Measurements from ENCODE around the gene MAN1A1. TPM values are rescaled to one million over a fixed set of nuclear protein-coding genes. Genes with fewer than 3 reads are reported as not detected.

Gene MAN1A1
- polyA plus RNA-seq, 3 donors: 11.0 to 20.4 (median 16.1) TPM

DNA sequence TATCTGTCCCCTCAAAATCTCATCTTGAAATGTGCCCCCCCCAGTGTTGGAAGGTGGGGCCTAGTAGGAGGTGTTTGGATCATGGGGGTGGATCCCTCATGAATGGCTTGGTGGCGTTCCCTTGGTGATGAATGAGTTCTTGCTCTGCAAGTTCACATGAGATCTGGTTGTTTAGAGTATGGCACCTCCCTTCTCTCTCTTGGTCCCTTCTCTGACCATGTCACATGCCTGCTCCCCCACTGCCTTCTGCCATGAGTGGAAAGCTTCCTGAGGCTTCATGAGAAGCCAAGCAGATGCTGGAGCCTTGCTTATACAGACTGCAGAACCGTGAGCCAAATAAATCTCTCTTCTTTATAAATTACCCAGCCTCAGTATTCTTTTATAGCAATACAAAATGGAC is 70.9 kb downstream of the MAN1A1 start:
- Histone ChIP-seq H3K9ac (ENCODE audit: insufficient read depth, low read length, poor library complexity, severe bottlenecking) (no peak overlapping the region), H3K4me1 (ENCODE audit: control insufficient read depth in 1 of 2, insufficient read depth in 2 of 2, low read length in 2 of 2) (no peaks in the 10 kb centered on the region), H3K4me2 (replicated peaks; ENCODE audit: extremely low read depth, low read length, poor library complexity, severe bottlenecking) (no peak overlapping the region), H3K36me3 (replicated peaks in 1 of 2; ENCODE audit: control insufficient read depth in 1 of 2, insufficient read depth in 2 of 2, low read length in 2 of 2) (no peaks in the 10 kb centered on the region), H3K27ac (ENCODE audit: low read depth in 1 of 2, low read length in 2 of 2) (no peak overlapping the region), H3K4me3 (replicated peaks in 1 of 3; ENCODE audit: low read depth in 2 of 3, low read length in 3 of 3) (no peak overlapping the region), H4K20me1 (ENCODE audit: insufficient read depth, low read length) (no peaks in the 10 kb centered on the region), H2AFZ (ENCODE audit: insufficient read depth, low read depth, low read length, poor library complexity, severe bottlenecking) (no peak overlapping the region), H3K79me2 (ENCODE audit: insufficient read depth, low read length) (no peaks in the 10 kb centered on the region), H3K27me3 (ENCODE audit: control insufficient read depth in 2 of 2, insufficient read depth in 2 of 2, low read length in 2 of 2) (no peaks in the 10 kb centered on the region), H3K9me3 (replicated peaks in 1 of 2; ENCODE audit: control insufficient read depth in 1 of 2, insufficient read depth in 1 of 2, low read length in 2 of 2) (no peaks in the 10 kb centered on the region)
- TF ChIP-seq, protein P1, sequence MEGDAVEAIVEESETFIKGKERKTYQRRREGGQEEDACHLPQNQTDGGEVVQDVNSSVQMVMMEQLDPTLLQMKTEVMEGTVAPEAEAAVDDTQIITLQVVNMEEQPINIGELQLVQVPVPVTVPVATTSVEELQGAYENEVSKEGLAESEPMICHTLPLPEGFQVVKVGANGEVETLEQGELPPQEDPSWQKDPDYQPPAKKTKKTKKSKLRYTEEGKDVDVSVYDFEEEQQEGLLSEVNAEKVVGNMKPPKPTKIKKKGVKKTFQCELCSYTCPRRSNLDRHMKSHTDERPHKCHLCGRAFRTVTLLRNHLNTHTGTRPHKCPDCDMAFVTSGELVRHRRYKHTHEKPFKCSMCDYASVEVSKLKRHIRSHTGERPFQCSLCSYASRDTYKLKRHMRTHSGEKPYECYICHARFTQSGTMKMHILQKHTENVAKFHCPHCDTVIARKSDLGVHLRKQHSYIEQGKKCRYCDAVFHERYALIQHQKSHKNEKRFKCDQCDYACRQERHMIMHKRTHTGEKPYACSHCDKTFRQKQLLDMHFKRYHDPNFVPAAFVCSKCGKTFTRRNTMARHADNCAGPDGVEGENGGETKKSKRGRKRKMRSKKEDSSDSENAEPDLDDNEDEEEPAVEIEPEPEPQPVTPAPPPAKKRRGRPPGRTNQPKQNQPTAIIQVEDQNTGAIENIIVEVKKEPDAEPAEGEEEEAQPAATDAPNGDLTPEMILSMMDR (IDR thresholded peaks at IDR 0.05): no peak
- intact Hi-C loops (cut with micrococcal nuclease): no loop called here
- WGBS (ENCODE audit: insufficient coverage): 88% methylated on average over 1 of the region's 2 CpGs
- Mint-ChIP-seq H3K27ac (no peak overlapping the region), H3K4me3 (no peak overlapping the region), H3K27me3 (ENCODE audit: low read depth in 3 of 3) (peaks cover 0 to 1% (median 0%) of the 10 kb centered on the region in 3 donors), H3K36me3 (peaks cover 14 to 15% of the 10 kb centered on the region in 2 donors), H3K4me1 (no peaks in the 10 kb centered on the region), H3K9me3 (peaks cover 0 to 3% (median 0%) of the 10 kb centered on the region in 7 donors)
- no peak for DNase-seq

DNA sequence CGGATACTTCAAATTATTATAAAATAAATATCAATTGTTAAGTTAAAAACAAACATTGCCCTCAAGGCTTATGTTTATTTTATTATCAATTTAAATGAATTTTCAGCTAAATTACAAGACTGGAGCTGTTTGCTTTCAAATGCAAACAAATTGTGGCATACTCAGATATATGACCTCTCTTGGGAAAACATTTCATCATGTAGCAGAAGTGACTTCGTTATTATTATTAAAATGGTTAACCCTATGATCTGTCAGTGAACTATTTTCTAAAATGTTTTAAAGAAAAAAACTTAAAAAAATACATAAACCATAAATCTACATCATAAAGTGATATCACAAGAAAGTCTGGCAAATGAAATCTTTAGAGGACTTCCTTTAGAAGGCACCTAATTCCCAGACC is 72.5 kb downstream of the MAN1A1 start:
- intact Hi-C loops (cut with micrococcal nuclease): no loop called here
- no peaks in the 10 kb centered on the region for H3K4me1 Mint-ChIP-seq
- H3K36me3 ChIP-seq (replicated peaks in 1 of 2; ENCODE audit: control insufficient read depth in 1 of 2, insufficient read depth in 2 of 2, low read length in 2 of 2): no peaks in the 10 kb centered on the region

More for the DNA sequence above, 72.5 kb downstream of the MAN1A1 start:
- Histone ChIP-seq H3K4me1 (ENCODE audit: control insufficient read depth in 1 of 2, insufficient read depth in 2 of 2, low read length in 2 of 2) (no peaks in the 10 kb centered on the region), H4K20me1 (ENCODE audit: insufficient read depth, low read length) (no peaks in the 10 kb centered on the region), H3K27ac (ENCODE audit: low read depth in 1 of 2, low read length in 2 of 2) (no peak overlapping the region), H3K79me2 (ENCODE audit: insufficient read depth, low read length) (no peaks in the 10 kb centered on the region), H3K4me3 (replicated peaks in 1 of 3; ENCODE audit: low read depth in 2 of 3, low read length in 3 of 3) (no peak overlapping the region), H3K9me3 (replicated peaks in 1 of 2; ENCODE audit: control insufficient read depth in 1 of 2, insufficient read depth in 1 of 2, low read length in 2 of 2) (no peaks in the 10 kb centered on the region), H2AFZ (ENCODE audit: insufficient read depth, low read depth, low read length, poor library complexity, severe bottlenecking) (no peak overlapping the region), H3K9ac (ENCODE audit: insufficient read depth, low read length, poor library complexity, severe bottlenecking) (no peak overlapping the region), H3K4me2 (replicated peaks; ENCODE audit: extremely low read depth, low read length, poor library complexity, severe bottlenecking) (no peak overlapping the region), H3K27me3 (ENCODE audit: control insufficient read depth in 2 of 2, insufficient read depth in 2 of 2, low read length in 2 of 2) (no peaks in the 10 kb centered on the region)
- DNase-seq: no peak
- Mint-ChIP-seq H3K36me3 (peaks cover 13 to 16% of the 10 kb centered on the region in 2 donors), H3K27me3 (ENCODE audit: low read depth in 3 of 3) (peaks cover 0 to 1% (median 0%) of the 10 kb centered on the region in 3 donors), H3K4me3 (no peak overlapping the region), H3K9me3 (peaks cover 0 to 3% (median 0%) of the 10 kb centered on the region in 7 donors), H3K27ac (no peak overlapping the region)
- TF ChIP-seq, protein P1 (IDR thresholded peaks at IDR 0.05): no peak
- WGBS (ENCODE audit: insufficient coverage): no CpG with 5 or more reads among the region's 2 CpGs

All from CD14-positive monocyte (primary cell).